ENCODE data around the gene LRIG1.

LRIG1 gene

GRCh38 chr3:66432041-66432766 is 68.6 kb downstream of the LRIG1 start:
- DNase-seq (ENCODE audit: low read depth, low spot score), result no peak
- no peak overlapping the region for H3K4me3 ChIP-seq (ENCODE audit: low read depth, low read length)
- no peak for TF ChIP-seq CTCF (IDR thresholded peaks at IDR 0.05; ENCODE audit: insufficient read depth, low read length, missing control alignments)
- CTCF ChIA-PET, result interaction anchor here (0.6 to 5.0 kb wide), 4 partner anchors 8 to 389 kb away, joined by 3 to 22 read pairs (median 3); no protein-coding TSS in a partner anchor
- POLR2A ChIA-PET, result no interaction called here

- peak; percentile 69 for DNase-seq (ENCODE audit: low read depth, low spot score)
- ChIA-PET CTCF (interaction anchor here (1.0 to 5.0 kb wide), 4 partner anchors 8 to 390 kb away, joined by 3 to 22 read pairs (median 4); no protein-coding TSS in a partner anchor), POLR2A (no interaction called here)
- no peak overlapping the region for H3K4me3 ChIP-seq (ENCODE audit: low read depth, low read length)
- no peak for TF ChIP-seq CTCF (IDR thresholded peaks at IDR 0.05; ENCODE audit: insufficient read depth, low read length, missing control alignments)
Measured at GRCh38 chr3:66431494-66431893, 69.3 kb downstream of the LRIG1 start.

GRCh38 chr3:66430876-66431275 is 69.9 kb downstream of the LRIG1 start:
- ChIA-PET CTCF (interaction anchor here (0.8 to 5.0 kb wide), 4 partner anchors 9 to 391 kb away, joined by 3 to 22 read pairs (median 4); no protein-coding TSS in a partner anchor), POLR2A (no interaction called here)
- no peak for DNase-seq (ENCODE audit: low read depth, low spot score)
- no peak for TF ChIP-seq CTCF (IDR thresholded peaks at IDR 0.05; ENCODE audit: insufficient read depth, low read length, missing control alignments)
- H3K4me3 ChIP-seq (ENCODE audit: low read depth, low read length), result no peak overlapping the region

GRCh38 chr3:66428733-66429132 is 72.1 kb downstream of the LRIG1 start:
- no peak for TF ChIP-seq CTCF (IDR thresholded peaks at IDR 0.05; ENCODE audit: insufficient read depth, low read length, missing control alignments)
- no peak overlapping the region; the same call in 1 of the 2 replicates for H3K4me3 ChIP-seq (ENCODE audit: low read depth, low read length)
- DNase-seq (ENCODE audit: low read depth, low spot score), result peak; percentile 98
- ChIA-PET POLR2A (interaction anchor here (0.8 kb wide), 1 partner anchor 22 kb away, joined by 4 read pairs; no protein-coding TSS in a partner anchor), CTCF (interaction anchor here (1.2 to 5.0 kb wide), 2 partner anchors 17 to 20 kb away, joined by 3 to 22 read pairs; no protein-coding TSS in a partner anchor)

- no peak for DNase-seq (ENCODE audit: low read depth, low spot score)
- ChIA-PET CTCF (interaction anchor here (0.7 to 5.0 kb wide), 3 partner anchors 16 to 391 kb away, joined by 3 to 22 read pairs (median 3); no protein-coding TSS in a partner anchor), POLR2A (interaction anchor here (0.8 kb wide), 1 partner anchor 22 kb away, joined by 4 read pairs; no protein-coding TSS in a partner anchor)
- TF ChIP-seq CTCF (IDR thresholded peaks at IDR 0.05; ENCODE audit: insufficient read depth, low read length, missing control alignments), result no peak
- no peak overlapping the region for H3K4me3 ChIP-seq (ENCODE audit: low read depth, low read length)
Measured at GRCh38 chr3:66427951-66428474, 72.8 kb downstream of the LRIG1 start.

GRCh38 chr3:66427352-66427751 is 73.5 kb downstream of the LRIG1 start:
- H3K4me3 ChIP-seq (ENCODE audit: low read depth, low read length), result no peak overlapping the region
- DNase-seq (ENCODE audit: low read depth, low spot score), result no peak
- TF ChIP-seq CTCF (IDR thresholded peaks at IDR 0.05; ENCODE audit: insufficient read depth, low read length, missing control alignments), result no peak
- ChIA-PET CTCF (interaction anchor here (1.2 kb wide), 1 partner anchor 15 kb away, joined by 3 read pairs; no protein-coding TSS in a partner anchor), POLR2A (no interaction called here)

All from AG04449 (cell line).